ENCODE data around the gene CAB39.
A peak's percentile ranks its signal among the peaks of the same experiment; 100 is the strongest.

DNA sequence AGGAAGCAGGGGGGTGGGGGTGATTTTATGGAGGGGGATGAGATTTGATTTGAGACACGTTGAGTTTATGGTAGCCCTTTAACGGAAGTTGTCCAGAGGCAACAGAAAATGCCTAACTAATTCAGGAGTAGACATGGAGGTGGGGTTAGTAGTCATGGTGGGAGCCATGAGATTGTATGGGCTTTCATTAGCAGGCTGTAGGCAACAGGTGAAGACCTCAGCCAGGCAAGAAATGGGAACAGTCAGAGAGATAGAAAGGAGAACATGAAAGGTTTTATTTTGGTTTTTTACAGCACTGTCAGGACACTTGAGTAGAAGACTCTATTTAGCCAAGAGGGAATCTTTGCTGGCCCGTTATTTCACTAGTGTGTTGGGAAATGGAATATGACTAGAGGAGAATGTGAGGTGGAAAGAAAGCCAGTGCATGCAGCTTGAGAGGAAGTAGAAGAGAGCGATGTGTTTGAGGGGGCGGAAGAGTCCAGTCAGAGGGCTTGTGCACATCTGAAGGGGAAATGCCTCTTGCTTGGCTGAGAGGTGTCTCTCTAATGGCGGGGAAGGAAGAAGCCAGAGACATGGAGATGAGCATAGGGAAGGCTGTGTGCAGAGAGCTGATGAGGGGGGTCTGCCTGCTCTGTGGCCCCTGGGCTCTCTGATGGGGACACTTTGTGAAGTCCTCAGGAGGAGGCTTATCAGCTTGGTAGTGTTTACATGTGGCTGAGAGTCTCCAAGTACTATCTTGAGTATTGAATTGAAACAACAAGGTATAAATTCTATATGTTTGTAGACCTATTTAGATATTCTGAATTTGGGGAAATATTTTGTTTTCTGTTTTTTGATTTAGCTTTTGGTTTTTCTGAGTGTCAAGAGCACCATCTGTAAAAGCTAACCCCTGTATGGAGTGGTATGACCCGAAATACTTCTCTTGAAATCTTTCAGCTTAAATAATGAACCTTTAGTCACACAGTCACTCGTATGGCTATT is 85.2 kb downstream of the CAB39 start:
- TF ChIP-seq, protein P1, sequence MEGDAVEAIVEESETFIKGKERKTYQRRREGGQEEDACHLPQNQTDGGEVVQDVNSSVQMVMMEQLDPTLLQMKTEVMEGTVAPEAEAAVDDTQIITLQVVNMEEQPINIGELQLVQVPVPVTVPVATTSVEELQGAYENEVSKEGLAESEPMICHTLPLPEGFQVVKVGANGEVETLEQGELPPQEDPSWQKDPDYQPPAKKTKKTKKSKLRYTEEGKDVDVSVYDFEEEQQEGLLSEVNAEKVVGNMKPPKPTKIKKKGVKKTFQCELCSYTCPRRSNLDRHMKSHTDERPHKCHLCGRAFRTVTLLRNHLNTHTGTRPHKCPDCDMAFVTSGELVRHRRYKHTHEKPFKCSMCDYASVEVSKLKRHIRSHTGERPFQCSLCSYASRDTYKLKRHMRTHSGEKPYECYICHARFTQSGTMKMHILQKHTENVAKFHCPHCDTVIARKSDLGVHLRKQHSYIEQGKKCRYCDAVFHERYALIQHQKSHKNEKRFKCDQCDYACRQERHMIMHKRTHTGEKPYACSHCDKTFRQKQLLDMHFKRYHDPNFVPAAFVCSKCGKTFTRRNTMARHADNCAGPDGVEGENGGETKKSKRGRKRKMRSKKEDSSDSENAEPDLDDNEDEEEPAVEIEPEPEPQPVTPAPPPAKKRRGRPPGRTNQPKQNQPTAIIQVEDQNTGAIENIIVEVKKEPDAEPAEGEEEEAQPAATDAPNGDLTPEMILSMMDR (IDR thresholded peaks at IDR 0.05; ENCODE audit: insufficient read depth, low read length), result no peak
- TF ChIP-seq POLR2AphosphoS5 (IDR thresholded peaks at IDR 0.05; ENCODE audit: low read depth), result peak; percentile 60
